HG03521 (cell line): Measurements from ENCODE around the gene TMEM8B.
"Not testable (repeated sequence)": the region's sequence is repeated elsewhere in the genome, so short reads cannot be mapped to it uniquely, and the experiment has no call there.

Experiments
- ATAC-seq: cut with Tn5 transposase; IDR thresholded peaks from one replicate; pipeline ENCODE4 v1.9.1; 2021; ENCODE audit warnings: mild to moderate bottlenecking, moderate library complexity; ENCODE audit not compliant: unreplicated experiment

TMEM8B gene

GRCh38 chr9:35905912-35906679 is 77.1 kb downstream of the TMEM8B start, which contains the start of gene HRCT1:
Gene HRCT1, plus strand, starts transcription at chr9:35906202. Its CDS starts 86 bp downstream, at chr9:35906288.
- no peak for ATAC-seq

- no peak for ATAC-seq
These were observed 78.1 kb downstream of the TMEM8B start for GRCh38 chr9:35906923-35907699.

GRCh38 chr9:35907711-35908503 is 78.9 kb downstream of the TMEM8B start:
- ATAC-seq: no peak

- no peak for ATAC-seq
These were observed 79.6 kb downstream of the TMEM8B start for GRCh38 chr9:35908504-35909125.

- ATAC-seq: no peak
These were observed 80.2 kb downstream of the TMEM8B start, which contains the start of gene SPAAR for GRCh38 chr9:35909274-35909673. Gene SPAAR, plus strand, starts transcription at chr9:35909490. Its CDS starts 974 bp downstream, at chr9:35910464.

- no peak for ATAC-seq
These were observed 80.9 kb downstream of the TMEM8B start for GRCh38 chr9:35909687-35910612.

GRCh38 chr9:35910613-35911359 is 81.8 kb downstream of the TMEM8B start:
- ATAC-seq: no peak

GRCh38 chr9:35911690-35912089 is 82.7 kb downstream of the TMEM8B start:
- ATAC-seq: no peak

GRCh38 chr9:35912791-35913400 is 83.9 kb downstream of the TMEM8B start:
- ATAC-seq: no peak

- not testable (repeated sequence) for ATAC-seq
These were observed 84.4 kb downstream of the TMEM8B start for GRCh38 chr9:35913429-35913828.

- ATAC-seq: no peak
These were observed 85.3 kb downstream of the TMEM8B start for GRCh38 chr9:35914301-35914807.
